MM.1S (cell line): ENCODE measurements around the gene PPP1R12C.

Source experiments
- DNase-seq: peaks from one replicate; pipeline ENCODE4 v3.0.0-alpha.2; 2015
- H2AFZ ChIP-seq: fragments of 300-600 bp; sonication (generic); 2 replicates; pipeline ENCODE4 v1.6.0; 2016; ENCODE audit warnings: antibody characterized with exemption, low read length
- H3F3A ChIP-seq: fragments of 300-600 bp; sonication (generic); 2 replicates; pipeline ENCODE4 v1.6.1; 2016; ENCODE audit warnings: mild to moderate bottlenecking, antibody characterized with exemption, low read length, moderate library complexity, mixed read lengths; ENCODE audit not compliant: insufficient read depth
- H3K27ac ChIP-seq: fragments of 300-600 bp; sonication (generic); 2 replicates; pipeline ENCODE4 v1.5.1; 2016; ENCODE audit warnings: mild to moderate bottlenecking, low read length
- H3K27me3 ChIP-seq: fragments of 300-600 bp; sonication (generic); replicated peaks from 2 replicates; pipeline ENCODE4 v1.6.0; 2016; ENCODE audit warnings: low read length; ENCODE audit not compliant: insufficient read depth
- H3K36me3 ChIP-seq: fragments of 300-600 bp; sonication (generic); replicated peaks from 2 replicates; pipeline ENCODE4 v1.6.1; 2016; ENCODE audit warnings: mild to moderate bottlenecking, low read length, mixed read lengths; ENCODE audit not compliant: insufficient read depth
- H3K4me1 ChIP-seq: fragments of 300-600 bp; sonication (generic); 2 replicates; pipeline ENCODE4 v1.6.1; 2016; ENCODE audit warnings: low read length, mixed read lengths
- H3K4me2 ChIP-seq: fragments of 300-600 bp; sonication (generic); 2 replicates; pipeline ENCODE4 v1.6.0; 2016; ENCODE audit warnings: low read depth, low read length
- H3K4me3 ChIP-seq: fragments of 300-600 bp; sonication (generic); 2 replicates; pipeline ENCODE4 v1.5.1; 2016; ENCODE audit warnings: low read length, mixed read lengths
- H3K79me2 ChIP-seq: fragments of 300-600 bp; sonication (generic); 2 replicates; pipeline ENCODE4 v1.6.1; 2016; ENCODE audit warnings: mixed run types, low read length, mixed read lengths
- H3K9ac ChIP-seq: fragments of 300-600 bp; sonication (generic); 2 replicates; pipeline ENCODE4 v1.6.1; 2016; ENCODE audit warnings: low read length, mixed read lengths
- H3K9me2 ChIP-seq: fragments of 300-600 bp; sonication (generic); replicated peaks from 2 replicates; pipeline ENCODE4 v1.6.1; 2016; ENCODE audit warnings: mild to moderate bottlenecking, low read length, mixed read lengths; ENCODE audit not compliant: insufficient read depth
- H3K9me3 ChIP-seq: fragments of 300-600 bp; sonication (generic); replicated peaks from 2 replicates; pipeline ENCODE4 v1.6.1; 2016; ENCODE audit warnings: mild to moderate bottlenecking, low read length, mixed read lengths; ENCODE audit not compliant: insufficient read depth
- H4K20me1 ChIP-seq: fragments of 300-600 bp; sonication (generic); 2 replicates; pipeline ENCODE4 v1.6.1; 2016; ENCODE audit warnings: mild to moderate bottlenecking, low read length, moderate library complexity, mixed read lengths; ENCODE audit not compliant: insufficient read depth
- EZH2 ChIP-seq: fragments of 300-600 bp; sonication (generic); optimal IDR thresholded peaks from 2 replicates; pipeline ENCODE3; 2017; ENCODE audit warnings: low read depth, mild to moderate bottlenecking, antibody characterized with exemption, low read length, mixed read lengths
- EZH2phosphoT487 ChIP-seq: fragments of 300-600 bp; sonication (generic); IDR thresholded peaks from 2 replicates; pipeline ENCODE4 v1.6.1; 2018; ENCODE audit warnings: antibody characterized with exemption, low read length
- TF ChIP-seq, protein P1 (sequence below): fragments of 300-600 bp; sonication (generic); IDR thresholded peaks from 2 replicates; pipeline ENCODE4 v1.5.1; 2016; ENCODE audit warnings: antibody characterized with exemption, low read length, mixed read lengths

PPP1R12C gene

DNA sequence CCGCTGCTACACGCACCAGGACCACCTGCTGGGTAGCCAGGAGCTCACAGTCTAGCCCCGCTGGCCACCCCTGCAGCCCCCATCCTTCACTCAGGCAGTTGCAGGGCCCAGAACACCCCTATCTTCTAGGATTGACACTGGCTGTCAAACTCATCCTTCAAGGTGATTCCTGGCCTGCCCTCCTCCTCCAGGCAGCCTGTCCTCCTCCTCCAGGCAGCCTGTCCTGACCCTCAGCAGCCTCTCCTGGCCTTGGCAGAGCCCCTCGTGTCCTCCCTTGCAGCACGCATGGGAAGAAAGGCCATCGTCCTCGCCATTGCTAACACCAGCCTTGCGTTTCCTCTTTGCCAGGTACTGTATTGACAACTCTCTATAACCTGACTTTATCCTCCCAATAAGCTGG is 45.5 kb downstream of the PPP1R12C start:
- DNase-seq: no peak
- no peak for TF ChIP-seq EZH2
- no peak for TF ChIP-seq EZH2phosphoT487
- TF ChIP-seq, protein P1, sequence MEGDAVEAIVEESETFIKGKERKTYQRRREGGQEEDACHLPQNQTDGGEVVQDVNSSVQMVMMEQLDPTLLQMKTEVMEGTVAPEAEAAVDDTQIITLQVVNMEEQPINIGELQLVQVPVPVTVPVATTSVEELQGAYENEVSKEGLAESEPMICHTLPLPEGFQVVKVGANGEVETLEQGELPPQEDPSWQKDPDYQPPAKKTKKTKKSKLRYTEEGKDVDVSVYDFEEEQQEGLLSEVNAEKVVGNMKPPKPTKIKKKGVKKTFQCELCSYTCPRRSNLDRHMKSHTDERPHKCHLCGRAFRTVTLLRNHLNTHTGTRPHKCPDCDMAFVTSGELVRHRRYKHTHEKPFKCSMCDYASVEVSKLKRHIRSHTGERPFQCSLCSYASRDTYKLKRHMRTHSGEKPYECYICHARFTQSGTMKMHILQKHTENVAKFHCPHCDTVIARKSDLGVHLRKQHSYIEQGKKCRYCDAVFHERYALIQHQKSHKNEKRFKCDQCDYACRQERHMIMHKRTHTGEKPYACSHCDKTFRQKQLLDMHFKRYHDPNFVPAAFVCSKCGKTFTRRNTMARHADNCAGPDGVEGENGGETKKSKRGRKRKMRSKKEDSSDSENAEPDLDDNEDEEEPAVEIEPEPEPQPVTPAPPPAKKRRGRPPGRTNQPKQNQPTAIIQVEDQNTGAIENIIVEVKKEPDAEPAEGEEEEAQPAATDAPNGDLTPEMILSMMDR: no peak
- peaks cover 34% of the 10 kb centered on the region for H3F3A ChIP-seq
- H3K4me3 ChIP-seq: no peak overlapping the region
- H3K9me2 ChIP-seq: no peaks in the 10 kb centered on the region
- H3K27me3 ChIP-seq: no peaks in the 10 kb centered on the region
- H3K4me1 ChIP-seq: peaks cover 24% of the 10 kb centered on the region
- peaks cover 14% of the 10 kb centered on the region for H3K79me2 ChIP-seq
- no peaks in the 10 kb centered on the region for H3K9me3 ChIP-seq
- H2AFZ ChIP-seq: peak overlapping the region; percentile 59
- peak overlapping the region; percentile 44; the same call in 1 of the 2 replicates for H3K4me2 ChIP-seq
- no peaks in the 10 kb centered on the region for H3K36me3 ChIP-seq
- H3K27ac ChIP-seq: peak overlapping the region; percentile 98
- no peaks in the 10 kb centered on the region for H4K20me1 ChIP-seq
- H3K9ac ChIP-seq: peak overlapping the region; percentile 54

DNA sequence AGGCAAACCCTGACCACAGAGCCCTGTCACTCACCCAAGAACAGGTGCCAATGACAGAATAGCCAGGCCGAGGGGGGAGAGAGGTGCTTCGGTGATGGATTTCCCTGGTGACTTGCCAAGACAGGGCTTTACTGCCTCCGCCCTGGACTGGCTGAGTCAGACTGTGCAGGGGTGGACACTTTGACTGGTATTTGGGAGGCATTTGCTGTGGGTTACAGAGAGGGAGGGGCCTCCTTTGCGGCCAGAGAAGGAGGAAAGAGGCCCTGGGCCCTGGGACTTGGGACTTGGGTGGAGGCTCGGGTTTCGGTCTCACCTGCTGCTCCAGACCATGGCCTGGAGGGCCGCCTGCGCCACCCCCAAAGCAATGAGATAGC is 46.3 kb downstream of the PPP1R12C start:
- H3K9ac ChIP-seq: peak overlapping the region; percentile 54
- no peak overlapping the region; the same call in 1 of the 2 replicates for H3K4me3 ChIP-seq
- no peaks in the 10 kb centered on the region for H3K9me3 ChIP-seq
- H3K79me2 ChIP-seq: peaks cover 20% of the 10 kb centered on the region
- H4K20me1 ChIP-seq: no peaks in the 10 kb centered on the region
- peak overlapping the region; percentile 44 for H3K4me2 ChIP-seq
- TF ChIP-seq, protein P1: no peak
- TF ChIP-seq EZH2phosphoT487: no peak
- TF ChIP-seq EZH2: no peak
- peak; percentile 92 for DNase-seq
- no peaks in the 10 kb centered on the region for H3K36me3 ChIP-seq
- H3F3A ChIP-seq: peaks cover 34% of the 10 kb centered on the region
- peak overlapping the region; percentile 98 for H3K27ac ChIP-seq
- H3K27me3 ChIP-seq: no peaks in the 10 kb centered on the region
- H3K9me2 ChIP-seq: no peaks in the 10 kb centered on the region
- H2AFZ ChIP-seq: peak overlapping the region; percentile 59
- H3K4me1 ChIP-seq: peaks cover 24% of the 10 kb centered on the region

DNA sequence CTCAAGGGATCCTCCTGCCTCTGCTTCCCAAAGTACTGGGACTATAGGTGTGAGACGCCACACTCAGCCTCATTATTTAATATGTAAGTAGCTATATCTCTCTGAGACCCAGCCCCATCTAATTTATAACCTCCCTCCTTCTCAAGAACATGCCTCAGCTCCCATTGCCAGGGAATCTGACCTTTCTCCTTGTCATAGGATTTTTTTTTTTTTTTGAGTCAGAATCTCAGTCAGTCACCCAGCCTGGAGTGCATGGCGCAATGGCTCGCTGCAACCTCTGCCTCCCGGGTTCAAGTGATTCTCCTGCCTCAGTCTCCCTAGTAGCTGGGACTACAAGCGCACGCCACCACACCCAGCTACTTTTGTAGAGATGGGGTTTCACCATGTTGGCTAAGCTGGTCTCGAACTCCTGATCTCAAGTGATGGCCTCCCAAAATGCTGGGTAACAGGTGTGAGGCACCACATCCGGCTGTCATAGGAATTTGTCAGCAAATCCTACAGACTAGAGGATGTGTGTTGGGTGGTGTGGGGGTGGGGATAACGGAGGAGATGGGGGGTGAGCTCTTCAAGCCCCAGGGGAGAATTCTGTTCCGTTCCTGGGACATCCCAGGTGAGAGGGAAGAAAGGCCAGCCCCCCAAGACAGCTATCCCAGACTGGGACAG is 46.8 kb downstream of the PPP1R12C start:
- Histone ChIP-seq H3K27ac (peak overlapping the region; percentile 98), H3K36me3 (no peaks in the 10 kb centered on the region), H3K4me2 (peak overlapping the region; percentile 44), H3K4me3 (no peak overlapping the region; the same call in 1 of the 2 replicates), H2AFZ (no peak overlapping the region), H3K9me3 (no peaks in the 10 kb centered on the region), H3F3A (peaks cover 34% of the 10 kb centered on the region), H3K27me3 (no peaks in the 10 kb centered on the region), H4K20me1 (no peaks in the 10 kb centered on the region), H3K4me1 (peaks cover 24% of the 10 kb centered on the region), H3K9ac (peak overlapping the region; percentile 42), H3K79me2 (peaks cover 20% of the 10 kb centered on the region), H3K9me2 (no peaks in the 10 kb centered on the region)
- TF ChIP-seq EZH2 (no peak), EZH2phosphoT487 (no peak)
- TF ChIP-seq, protein P1: no peak
- no peak for DNase-seq
